ENCODE results near the gene GZMM.

The GZMM gene

GRCh38 chr19:597406-598315 lies 53.8 kb downstream of the GZMM start:
- TF ChIP-seq CTCF (IDR thresholded peaks at IDR 0.05) = no peak
- no peak overlapping the region for H3K9ac ChIP-seq
- no peak overlapping the region for H3K4me2 ChIP-seq (ENCODE audit: low read length)
- no peaks in the 10 kb centered on the region for H3K36me3 ChIP-seq (ENCODE audit: control insufficient read depth, insufficient read depth, low read length)
- no peaks in the 10 kb centered on the region for H3K9me3 ChIP-seq (ENCODE audit: control insufficient read depth, low read length)
- no peaks in the 10 kb centered on the region for H3K4me1 ChIP-seq
- H3K79me2 ChIP-seq = peaks cover 3% of the 10 kb centered on the region
- no peak overlapping the region for H3K27ac ChIP-seq
- H3K27me3 ChIP-seq (ENCODE audit: control insufficient read depth, insufficient read depth, low read length) = no peaks in the 10 kb centered on the region
- H2AFZ ChIP-seq = no peak overlapping the region
- no peak overlapping the region for H3K4me3 ChIP-seq (ENCODE audit: low read depth, low read length)

Data from parathyroid adenoma (tissue), 2 donors.